Epidermal melanocyte (primary cell): Measurements from ENCODE around the gene ACTRT2.

ENCODE experiments used
- DNase-seq: peaks from one replicate; pipeline ENCODE4 v3.0.0; 2011; ENCODE audit warnings: low spot score; ENCODE audit not compliant: insufficient read length

The ACTRT2 gene

DNA sequence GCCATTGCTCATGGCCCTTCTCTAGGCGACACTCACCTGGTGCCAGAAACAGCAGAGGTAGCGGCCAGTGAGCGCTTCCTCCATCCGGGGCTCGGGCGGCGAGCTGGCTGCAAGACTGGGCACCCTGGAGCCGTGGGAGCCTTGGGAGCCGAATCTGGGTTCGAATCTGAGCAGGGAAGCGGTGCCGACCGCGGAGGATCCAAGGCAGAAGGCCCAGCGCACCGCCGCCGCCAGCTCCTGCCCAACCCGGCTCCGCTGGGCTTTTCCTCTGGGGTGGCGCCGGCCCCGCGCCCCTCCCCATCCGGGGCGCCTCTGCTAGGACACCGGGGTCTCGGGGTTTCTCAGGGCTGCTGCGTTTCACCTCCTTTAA is 46.0 kb downstream of the ACTRT2 start:
- DNase-seq = no peak

GRCh38 chr1:3067671-3068563 is 46.6 kb downstream of the ACTRT2 start:
- no peak for DNase-seq

GRCh38 chr1:3068564-3069431 is 47.5 kb downstream of the ACTRT2 start, which contains the start of gene PRDM16:
TSS of gene PRDM16 (plus strand) at chr1:3069203. CDS start at chr1:3069260, 57 bp downstream.
- DNase-seq = no peak

GRCh38 chr1:3069491-3070308 is 48.4 kb downstream of the ACTRT2 start:
- DNase-seq = peak; percentile 35

DNA sequence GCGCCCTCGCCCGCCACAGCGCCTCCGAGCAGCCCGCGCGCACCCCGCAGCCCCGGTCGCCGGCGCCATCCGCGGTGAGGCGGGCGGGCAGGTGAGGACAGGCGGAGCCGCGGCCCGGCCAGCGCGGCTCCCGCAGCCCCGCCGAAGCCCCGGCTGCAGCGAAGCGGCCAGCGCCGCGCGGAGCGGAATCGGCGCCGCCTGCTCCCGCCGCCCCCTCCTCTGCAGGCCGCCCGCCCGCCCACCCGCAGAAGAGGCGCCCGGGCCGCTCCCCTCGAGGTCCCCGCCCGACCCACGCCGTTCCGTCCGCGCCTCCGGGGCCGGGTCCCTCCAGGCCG is 49.0 kb downstream of the ACTRT2 start:
- DNase-seq = no peak

DNA sequence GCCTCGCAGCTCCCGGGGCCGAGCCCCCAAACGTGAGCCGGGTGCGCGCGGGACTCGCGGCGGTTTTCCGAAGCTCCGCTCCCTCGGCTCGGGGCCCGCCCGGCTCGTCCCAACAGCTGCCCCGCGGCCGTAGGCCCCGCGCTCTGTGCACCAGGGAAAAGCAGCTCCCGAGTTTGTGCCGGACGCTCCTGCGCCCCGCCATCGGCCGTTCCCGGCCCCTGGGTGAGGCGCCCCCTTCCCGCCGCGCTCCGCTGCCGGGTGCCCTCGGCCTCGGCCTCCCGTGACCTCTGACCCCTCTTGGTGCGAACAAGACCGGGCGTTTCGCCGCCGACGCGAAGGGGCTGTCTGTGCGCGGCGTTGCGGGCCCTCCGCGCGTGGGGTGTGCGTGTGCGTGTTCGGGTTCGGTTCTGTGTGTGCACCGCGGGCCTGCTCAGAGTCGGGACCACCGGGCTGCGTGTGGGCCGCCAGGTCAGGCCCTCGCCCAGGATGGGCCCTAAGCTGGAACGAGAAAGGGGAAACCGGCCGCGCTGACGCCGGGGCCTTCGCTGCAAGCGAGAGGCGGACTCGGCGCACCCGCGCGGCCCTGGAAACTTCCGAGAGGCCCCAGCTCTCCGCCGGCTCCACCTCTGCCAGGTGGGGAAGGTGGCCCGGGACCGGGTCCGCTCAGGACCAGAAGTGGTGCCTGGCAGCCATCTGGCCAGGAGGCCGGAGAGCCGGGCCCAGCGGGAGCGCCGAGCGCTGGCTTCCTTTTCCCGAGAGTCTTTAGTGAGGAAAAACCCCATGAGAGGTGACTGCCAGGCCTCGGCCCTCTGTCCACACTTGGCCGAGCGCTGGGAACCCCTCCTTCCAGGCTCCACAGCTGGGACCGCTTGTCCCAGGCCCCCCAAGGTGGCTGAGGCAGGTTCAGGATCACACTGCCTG is 49.6 kb downstream of the ACTRT2 start:
- DNase-seq = no peak

- no peak for DNase-seq
Measured at GRCh38 chr1:3071565-3072390, 50.5 kb downstream of the ACTRT2 start.
